K562 (cell line): ENCODE results near the gene XPNPEP1. TPM values are rescaled to one million over a fixed set of nuclear protein-coding genes. Genes with fewer than 3 reads are reported as not detected.

Experiments
- ATAC-seq: fragments of 200-7000 bp; cut with Tn5 transposase; 3 replicates; pipeline ENCODE4 v1.9.1; 2020; ENCODE audit warnings: moderate library complexity
- BruUV-seq: library from RNA; stranded (reverse); fragments of 400-500 nt; replicated peaks from 2 replicates; lab custom pipeline; 2021; lab: Mats Ljungman, UMichigan
- CTCF ChIA-PET: fragments of 300-600 bp; formaldehyde crosslinking; extraction: SDS; loops from one replicate; lab custom pipeline; 2021; ENCODE audit warnings: low intra/inter-chr PET ratio; lab: Yijun Ruan, JAX
- POLR2A ChIA-PET: fragments of 300-600, 350-650 bp; sonication (Branson Sonifier 250); formaldehyde crosslinking; extraction: SDS; loops from one replicate; lab custom pipeline; 2021; ENCODE audit warnings: antibody characterized with exemption, inconsistent platforms; lab: Yijun Ruan, JAX
- DNase-seq, 4 experiments: peaks; one replicate each; pipeline versions ENCODE4 v3.0.0 to v3.0.0-alpha.2; 2011 to 2018; ENCODE audit warnings: low spot score in 3 of 4, mixed read lengths in 3 of 4; ENCODE audit errors: extremely low read depth in 1 of 4
- FAIRE-seq: peaks from 2 replicates; lab custom pipeline; 2011; peaks lifted over from hg19 to GRCh38; lab: Jason Lieb, UNC
- H2AFZ ChIP-seq: 2 replicates; pipeline ENCODE4 v1.6.0; 2011; ENCODE audit warnings: low read depth, low read length, control low read depth, inconsistent platforms
- H3K27ac ChIP-seq: fragments of 200-600 bp; 3 replicates; pipeline ENCODE4 v1.8.0; 2011; ENCODE audit warnings: low read depth, mild to moderate bottlenecking, control low read depth, inconsistent platforms, low read length, moderate library complexity, mixed read lengths; ENCODE audit errors: extremely low read depth
- H3K27me3 ChIP-seq, 2 experiments: fragments of 300-600 bp in 1 of 2; 2 replicates in 1 of 2; 3 replicates in 1 of 2; pipeline versions ENCODE4 v1.6.0 to v1.8.0; 2011; ENCODE audit warnings: inconsistent platforms in 2 of 2, low read length in 2 of 2, mild to moderate bottlenecking in 1 of 2, mixed read lengths in 1 of 2, moderate library complexity in 1 of 2; ENCODE audit not compliant: control insufficient read depth in 2 of 2, insufficient read depth in 2 of 2
- H3K36me3 ChIP-seq: fragments of 300-600 bp; 3 replicates; pipeline ENCODE4 v1.8.0; 2011; ENCODE audit warnings: mild to moderate bottlenecking, low read length, inconsistent platforms; ENCODE audit not compliant: control insufficient read depth, insufficient read depth
- H3K4me1 ChIP-seq, 2 experiments: fragments of 200-600 bp in 1 of 2; replicated peaks in 1 of 2; 2 replicates in 1 of 2; 3 replicates in 1 of 2; pipeline versions ENCODE4 v1.5.1 to v1.8.0; 2011; ENCODE audit warnings: inconsistent platforms in 2 of 2, low read length in 2 of 2, mild to moderate bottlenecking in 1 of 2, mixed read lengths in 1 of 2, moderate library complexity in 1 of 2; ENCODE audit not compliant: control insufficient read depth in 2 of 2, insufficient read depth in 2 of 2
- H3K4me2 ChIP-seq: 2 replicates; pipeline ENCODE4 v1.6.1; 2011; ENCODE audit warnings: low read length, control low read depth, inconsistent platforms, mixed read lengths; ENCODE audit not compliant: insufficient read depth
- H3K4me3 ChIP-seq: fragments of 200-600 bp; sonication (generic), shearing (Covaris generic); 2 replicates; pipeline ENCODE4 v1.5.1; 2016; ENCODE audit warnings: control low read depth, inconsistent platforms
- H3K79me2 ChIP-seq: fragments of 200-600 bp; 3 replicates; pipeline ENCODE4 v1.8.0; 2011; ENCODE audit warnings: low read length, inconsistent platforms; ENCODE audit not compliant: control insufficient read depth, insufficient read depth
- H3K9ac ChIP-seq, 2 experiments: 2 replicates each; pipeline versions ENCODE4 v1.6.0 to v1.6.1; 2011; ENCODE audit warnings: low read depth in 2 of 2, low read length in 2 of 2, control low read depth in 1 of 2, inconsistent platforms in 1 of 2, mild to moderate bottlenecking in 1 of 2, mixed read lengths in 1 of 2; ENCODE audit not compliant: insufficient read depth in 1 of 2
- H3K9me1 ChIP-seq: one replicate; pipeline ENCODE4 v1.6.0; 2011; ENCODE audit warnings: inconsistent platforms, mild to moderate bottlenecking, low read length, moderate library complexity; ENCODE audit not compliant: control insufficient read depth, insufficient read depth
- H3K9me3 ChIP-seq: replicated peaks from 2 replicates; pipeline ENCODE4 v1.5.1; 2011; ENCODE audit warnings: low read depth, low read length, inconsistent platforms; ENCODE audit not compliant: control insufficient read depth, insufficient read depth
- H4K20me1 ChIP-seq: replicated peaks from 2 replicates; pipeline ENCODE4 v1.6.1; 2011; ENCODE audit warnings: low read length, inconsistent platforms, mixed read lengths; ENCODE audit not compliant: control insufficient read depth, insufficient read depth
- CBFA2T2 ChIP-seq: fragments of 450-650 bp; conservative IDR thresholded peaks from 2 replicates; pipeline ENCODE4 v1.6.1; 2017; ENCODE audit warnings: mild to moderate bottlenecking
- DPF2 ChIP-seq: fragments of 450-650 bp; IDR thresholded peaks from 2 replicates; pipeline ENCODE4 v1.6.1; 2016
- HSF4 ChIP-seq: fragments of 250-450 bp; sonication (Bioruptor Pico); IDR thresholded peaks from 2 replicates; pipeline ENCODE4 v2.1.2; 2022; ENCODE audit warnings: mild to moderate bottlenecking, moderate library complexity, borderline replicate concordance
- MCM2 ChIP-seq: fragments of 450-650 bp; IDR thresholded peaks from 2 replicates; pipeline ENCODE4 v1.6.1; 2017; ENCODE audit warnings: low read depth, mild to moderate bottlenecking
- SUPT5H ChIP-seq: fragments of 450-650 bp; IDR thresholded peaks from 2 replicates; pipeline ENCODE4 v1.6.1; 2016
- ZNF407 ChIP-seq: fragments of 450-650 bp; IDR thresholded peaks from 2 replicates; pipeline ENCODE4 v1.6.1; 2016; ENCODE audit warnings: low read depth
- ZNF589 ChIP-seq: fragments of 200-800 bp; sonication (Bioruptor generic); IDR thresholded peaks from 2 replicates; pipeline ENCODE4 v1.6.1; 2016; ENCODE audit warnings: low read depth, missing genetic modification characterization, missing compliant biosample characterization
- WGBS: fragments of 100-300 bp; shearing (Covaris generic); methylation state at CpG from one replicate; pipeline ENCODE4 v1.1.6; 2016; ENCODE audit warnings: low coverage, mixed read lengths; ENCODE audit not compliant: insufficient coverage; ENCODE audit errors: missing lambda C conversion rate; 5-methylcytosine and 5-hydroxymethylcytosine counted together
- in situ Hi-C: fragments of 300-500 bp; cut with MboI; formaldehyde crosslinking; loops from 4 replicates; pipeline ENCODE4 v1.15.0; 2018; ENCODE audit warnings: inconsistent platforms, mixed read lengths
- intact Hi-C: fragments of 100-400 bp; cut with micrococcal nuclease; formaldehyde crosslinking; loops from 2 replicates; pipeline ENCODE4 v1.14.2; 2022
- polyA plus RNA-seq, 8 experiments: library from polyadenylated mRNA; depleted of rRNA in 4 of 8; stranded (reverse) in 5 of 8; unstranded in 3 of 8; fragments of >200 nt; fragmentation: Nextera tagmentation in 2 of 8; fragmentation: Illumina TruSeq in 1 of 8; extraction: Ambion mirVana in 2 of 8; extraction: Trizol in 1 of 8; gene quantifications; 2 replicates each; pipeline versions ENCODE4 v1.2.1 to v1.2.3, GENCODE V29; 2011 to 2014; ENCODE audit warnings: inconsistent platforms in 1 of 8, missing spikeins in 1 of 8
- total RNA-seq, 7 experiments: library from RNA; depleted of rRNA in 6 of 7; stranded (reverse); fragments of >200 nt in 6 of 7; fragmentation: Illumina TruSeq in 2 of 7; extraction: Trizol in 2 of 7; gene quantifications; 2 replicates each; pipeline versions ENCODE4 v1.2.1 to v1.2.3, GENCODE V29; 2011 to 2021; ENCODE audit warnings: low replicate concordance in 1 of 7

Gene XPNPEP1
- total and polyA plus RNA-seq, 9 of the 15 experiments (the other 6 are each of a cell fraction or from before 2014, with no cell fraction given) = 24.2 to 93.5 (median 40.1) TPM

- Histone ChIP-seq H3K27me3 (no peaks in the 10 kb centered on the region), H3K79me2 (peaks cover 23% of the 10 kb centered on the region), H3K36me3 (no peaks in the 10 kb centered on the region), H2AFZ (peak overlapping the region; percentile 72), H3K9ac (peak overlapping the region; percentile 78 to 94), H3K9me3 (no peaks in the 10 kb centered on the region), H3K9me1 (no peaks in the 10 kb centered on the region), H3K4me3 (peak overlapping the region; percentile 81), H4K20me1 (no peaks in the 10 kb centered on the region), H3K27ac (peak overlapping the region; percentile 81), H3K4me1 (peaks cover 19 to 23% of the 10 kb centered on the region in 2 experiments; a peak in 4 of 5 replicates), H3K4me2 (peak overlapping the region; percentile 83)
- TF ChIP-seq ZNF589 (CRISPR knock-in tag) (0 out of 2 replicates have a peak, but pooled peaks have one; percentile 39), HSF4 (CRISPR knock-in tag) (no peak)
- in situ Hi-C loops (no loop called here), intact Hi-C loops (no loop called here)
- FAIRE-seq (no peak), ATAC-seq (peak; percentile 25), DNase-seq (peak in 1 of 4 experiments; percentile 16)
- BruUV-seq = TSS peak; percentile 56
- CTCF ChIA-PET = no interaction called here
- WGBS = 4% methylated on average over 7 of the region's 7 CpGs
- POLR2A ChIA-PET = interaction anchor here (0.6 to 0.7 kb wide), 3 partner anchors 9 to 156 kb away, joined by 3 read pairs; no protein-coding TSS in a partner anchor
Measured at GRCh38 chr10:109922358-109922975, 844 bp downstream of the XPNPEP1 start.

- 80% methylated on average over 2 of the region's 3 CpGs for WGBS
- H3K27ac ChIP-seq = no peak overlapping the region
- H3K4me3 ChIP-seq = no peak overlapping the region
- no peak for DNase-seq
- H4K20me1 ChIP-seq = no peaks in the 10 kb centered on the region
- H3K4me1 ChIP-seq = peaks cover 22 to 23% of the 10 kb centered on the region in 2 experiments; a peak in 4 of 5 replicates
- no peak overlapping the region for H3K9ac ChIP-seq
- no peak overlapping the region for H2AFZ ChIP-seq
- H3K36me3 ChIP-seq = no peaks in the 10 kb centered on the region; the same call in 2 of the 3 replicates
- CTCF ChIA-PET = no interaction called here
- peaks cover 34% of the 10 kb centered on the region for H3K79me2 ChIP-seq
- H3K9me1 ChIP-seq = no peaks in the 10 kb centered on the region
- in situ Hi-C loops (no loop called here), intact Hi-C loops (no loop called here)
- BruUV-seq = no TSS peak
- FAIRE-seq = no peak
- no peak overlapping the region for H3K4me2 ChIP-seq
- no peaks in the 10 kb centered on the region for H3K27me3 ChIP-seq
- no peaks in the 10 kb centered on the region for H3K9me3 ChIP-seq
- no peak for ATAC-seq
- POLR2A ChIA-PET = no interaction called here
- no peak for TF ChIP-seq ZNF407
- no peak for TF ChIP-seq MCM2
- TF ChIP-seq CBFA2T2 = no peak
- no peak for TF ChIP-seq SUPT5H
- no peak for TF ChIP-seq DPF2
Measured at GRCh38 chr10:109920016-109920415, 3.3 kb downstream of the XPNPEP1 start.
